T-helper 1 cell (primary cell): Measurements from ENCODE around the gene CELF2.

Experiments
- DNase-seq, 5 donors: peaks; one replicate each; pipeline ENCODE4 v3.0.0-alpha.2; 2012 to 2020

CELF2 gene

GRCh38 chr10:11023009-11023953 lies 5.6 kb downstream of the CELF2 start:
- peak in 1 of 5 donors; percentile 42 for DNase-seq

GRCh38 chr10:11024596-11024995 lies 6.9 kb downstream of the CELF2 start:
- no peak for DNase-seq

DNA sequence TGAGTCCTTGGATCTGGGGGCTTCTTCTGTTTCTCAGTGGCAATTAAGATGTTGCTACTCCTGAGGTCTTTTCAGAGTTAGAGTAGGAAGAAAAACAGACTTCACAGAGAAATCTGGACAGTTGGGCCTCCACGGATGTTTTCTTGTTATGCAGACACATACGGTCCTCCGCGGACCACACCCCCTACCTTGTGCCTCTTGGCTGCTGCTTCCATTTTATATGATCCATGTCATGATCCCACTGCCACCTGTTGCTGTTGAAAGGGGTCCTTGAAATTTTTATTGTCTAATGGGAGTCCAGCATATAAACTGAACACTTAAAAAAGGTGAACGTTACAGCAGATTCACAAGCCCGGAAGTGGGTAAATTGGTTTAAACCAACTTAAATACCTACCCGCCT lies 8.3 kb downstream of the CELF2 start:
- no peak for DNase-seq

DNA sequence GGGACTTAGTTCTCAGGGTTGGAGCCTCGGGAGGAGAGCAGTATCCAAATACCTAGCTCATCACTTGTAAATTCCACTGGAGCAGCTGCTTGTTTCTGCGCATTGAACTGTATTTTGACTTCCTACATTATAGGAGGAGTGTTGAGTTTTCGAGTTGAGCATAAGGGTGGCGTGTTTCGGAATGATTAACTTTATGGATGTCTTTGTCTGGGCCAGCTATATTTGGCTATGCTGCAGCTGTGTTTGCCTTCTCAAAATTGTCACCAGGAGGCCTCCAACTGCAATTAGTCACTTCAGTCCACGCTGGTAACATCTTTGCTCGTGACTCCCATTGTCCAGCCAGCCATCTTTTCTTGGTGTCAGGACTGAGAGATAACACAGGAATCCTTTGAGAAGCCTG lies 9.1 kb downstream of the CELF2 start:
- no peak for DNase-seq

DNA sequence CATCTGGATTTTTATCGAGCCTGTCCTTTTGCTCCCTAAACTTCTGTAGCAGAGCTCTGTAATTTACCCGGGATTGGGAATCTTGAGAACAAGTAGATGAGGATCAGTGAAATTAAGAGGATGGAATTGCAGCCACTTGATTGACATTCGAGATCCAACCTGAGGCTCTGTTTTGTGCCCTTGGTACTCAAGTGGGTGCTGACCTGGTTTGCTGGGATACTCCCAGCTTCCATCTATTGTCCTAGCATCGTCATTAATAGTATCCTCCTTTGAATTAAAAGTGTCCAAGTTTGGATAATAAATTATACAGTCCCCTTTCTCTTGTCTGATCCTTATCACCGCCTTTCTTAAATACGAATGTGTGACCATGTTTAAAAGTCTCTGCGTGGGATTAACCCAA lies 17.1 kb downstream of the CELF2 start:
- no peak for DNase-seq

GRCh38 chr10:11035301-11035991 lies 17.8 kb downstream of the CELF2 start:
- no peak for DNase-seq

DNA sequence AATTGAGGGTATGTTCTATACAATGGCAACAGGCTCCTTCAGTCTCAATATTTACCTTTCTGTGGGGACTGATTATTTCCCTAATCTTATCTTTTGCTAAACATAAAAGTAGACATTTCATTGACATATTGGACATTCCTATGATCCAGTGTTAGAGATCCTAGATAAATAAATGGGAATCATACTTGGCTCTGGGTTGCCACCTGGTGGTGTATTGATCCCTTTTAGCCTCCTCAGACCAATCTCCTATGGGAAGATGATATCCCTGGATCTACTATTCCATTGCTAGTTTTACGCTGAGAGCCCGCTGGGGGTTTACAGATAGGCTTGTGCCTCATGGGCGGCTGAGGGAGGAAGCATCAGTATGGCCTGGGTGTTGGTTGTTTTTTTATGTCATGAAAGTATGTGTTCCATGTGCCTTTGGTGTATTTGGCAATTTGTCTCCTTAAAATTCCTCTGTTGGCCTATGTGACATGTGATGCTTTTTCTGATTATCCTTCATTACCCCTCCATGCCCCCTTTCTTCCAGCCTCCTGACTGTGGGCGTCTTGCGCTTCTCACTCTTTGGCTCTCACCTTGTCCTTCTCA lies 18.8 kb downstream of the CELF2 start:
- no peak for DNase-seq

DNA sequence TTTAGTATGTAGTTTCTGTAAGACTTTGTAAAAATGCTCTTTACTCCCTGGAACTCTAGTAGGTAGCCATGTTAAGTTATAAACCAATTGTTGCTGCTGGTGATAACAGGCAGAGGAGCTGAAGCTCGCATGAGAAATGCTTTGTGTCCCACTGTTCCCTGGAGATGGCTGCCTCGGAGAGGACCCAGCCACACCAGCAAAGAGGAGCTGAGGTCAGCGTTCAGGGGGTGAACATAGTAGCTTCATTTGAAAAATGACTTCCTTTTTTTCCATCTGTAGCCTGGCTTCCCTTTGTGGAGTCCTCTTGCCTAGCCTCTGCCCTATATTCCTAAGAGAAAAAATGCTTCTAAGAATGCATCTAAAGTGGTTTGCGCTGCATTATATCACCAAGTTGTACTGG lies 20.3 kb downstream of the CELF2 start:
- DNase-seq, result no peak

GRCh38 chr10:11042357-11042756 lies 24.7 kb downstream of the CELF2 start:
- no peak for DNase-seq

DNA sequence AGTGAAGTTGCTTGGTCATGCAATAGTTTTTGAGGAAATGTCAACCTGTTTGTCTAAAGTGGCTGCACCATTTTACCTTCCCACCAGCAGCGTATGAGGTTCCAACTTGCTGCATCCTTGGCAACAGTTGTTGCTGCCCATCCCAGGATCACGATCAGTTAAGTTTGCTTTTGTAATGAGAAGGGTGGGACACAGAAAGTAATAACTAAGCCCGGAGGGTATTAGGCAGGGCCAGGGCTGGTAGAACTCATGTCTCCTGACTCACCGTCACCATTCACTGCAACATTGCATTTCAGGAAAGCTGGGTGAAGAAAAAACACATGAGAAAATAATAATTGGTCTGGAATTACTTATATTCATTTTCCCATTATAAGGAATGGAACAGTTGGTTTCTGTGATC lies 25.4 kb downstream of the CELF2 start:
- DNase-seq, result no peak

GRCh38 chr10:11043446-11044127 lies 25.9 kb downstream of the CELF2 start:
- no peak for DNase-seq

DNA sequence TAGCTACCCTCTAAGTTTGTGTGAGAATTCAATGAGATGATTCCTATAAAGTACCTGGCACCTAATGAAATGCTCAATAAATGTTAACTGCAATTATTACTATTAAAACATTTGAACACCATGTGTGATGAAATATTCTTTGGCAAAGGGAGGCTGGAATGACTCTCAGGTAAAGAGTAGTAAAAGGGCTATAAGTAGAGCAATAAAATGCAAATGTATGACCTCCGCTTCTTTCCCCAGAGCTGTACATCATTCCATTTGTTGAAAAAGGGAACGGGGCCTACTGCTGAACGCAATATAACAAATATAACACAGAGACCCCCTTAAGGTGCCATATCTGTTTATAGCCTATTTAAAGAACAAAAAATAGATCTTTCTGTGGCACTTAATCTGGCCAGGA lies 27.8 kb downstream of the CELF2 start:
- no peak for DNase-seq

GRCh38 chr10:11045995-11046775 lies 28.5 kb downstream of the CELF2 start:
- no peak for DNase-seq

- DNase-seq, result no peak
These were observed 29.1 kb downstream of the CELF2 start for GRCh38 chr10:11046776-11047160.

- no peak for DNase-seq
These were observed 31.1 kb downstream of the CELF2 start for GRCh38 chr10:11048707-11049278.

- no peak for DNase-seq
These were observed 32.1 kb downstream of the CELF2 start for GRCh38 chr10:11049806-11050205.

GRCh38 chr10:11050301-11051287 lies 32.9 kb downstream of the CELF2 start:
- DNase-seq, result no peak

DNA sequence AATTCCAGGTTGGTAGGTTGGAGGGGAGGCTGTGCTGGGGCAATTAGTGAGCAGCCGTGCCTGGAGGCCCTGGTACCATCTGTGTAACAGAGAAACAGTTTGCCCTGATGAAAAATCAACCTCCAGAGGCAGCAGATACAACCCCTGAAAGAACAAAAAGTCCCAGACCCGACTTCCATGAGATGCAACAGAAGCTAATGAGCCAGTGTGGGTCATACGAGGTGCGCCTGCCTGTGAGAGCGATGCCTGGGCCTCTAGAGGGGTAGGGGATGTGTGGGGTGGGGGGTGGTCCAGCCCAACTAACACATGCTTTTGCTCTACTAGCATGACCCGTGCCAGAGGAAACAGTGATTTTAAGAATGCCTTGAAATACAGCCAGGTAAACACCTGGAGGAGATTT lies 39.3 kb downstream of the CELF2 start:
- DNase-seq, result no peak

DNA sequence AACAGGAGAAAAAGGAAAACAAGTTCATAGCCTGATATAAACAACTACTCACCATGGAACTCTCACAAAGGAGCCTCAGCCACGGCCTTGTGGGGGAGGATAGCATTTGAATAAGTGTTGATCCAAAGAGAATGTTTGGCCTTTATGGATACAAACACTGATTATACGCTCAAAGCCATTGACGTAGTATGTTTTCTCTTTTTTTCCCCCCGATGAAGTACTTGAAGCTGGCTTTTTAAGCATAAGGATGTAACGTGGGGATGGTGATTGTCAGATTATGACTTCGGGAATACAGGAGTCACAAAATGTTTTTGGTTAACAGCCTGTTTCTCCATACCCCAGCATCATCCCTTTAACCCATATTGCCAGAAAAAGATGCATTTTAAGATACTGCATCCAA lies 39.8 kb downstream of the CELF2 start:
- DNase-seq, result no peak

DNA sequence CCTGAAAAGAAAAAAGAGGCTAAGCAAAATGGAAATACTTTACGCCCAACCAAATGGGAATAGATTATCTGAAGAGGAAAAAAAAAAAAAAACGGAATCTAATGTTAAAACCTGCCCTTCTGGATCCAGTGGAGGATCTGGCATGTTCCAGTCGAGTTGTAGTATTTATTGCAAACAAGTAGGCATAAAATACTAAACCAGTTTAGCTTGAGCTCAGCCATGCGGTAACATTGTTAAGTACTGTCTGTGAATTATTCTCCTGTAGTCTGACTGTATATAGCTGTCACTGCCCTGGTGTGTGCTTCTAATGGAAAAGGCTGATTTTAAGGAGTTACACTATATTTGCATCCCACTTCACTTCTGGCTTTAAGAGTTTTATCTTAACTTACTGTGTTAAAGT lies 40.3 kb downstream of the CELF2 start:
- no peak for DNase-seq

- DNase-seq, result no peak
These were observed 41.3 kb downstream of the CELF2 start for GRCh38 chr10:11058965-11059364.
